ENCODE measurements around the gene SNX15.

- TF ChIP-seq CTCF (IDR thresholded peaks at IDR 0.05) (no peak), POLR2A (IDR thresholded peaks at IDR 0.05) (no peak)
Observed at GRCh38 chr11:65059959-65060824, 33.0 kb downstream of the SNX15 start.

Data from testis (tissue), 2 donors.